BJ (cell line): ENCODE data around the gene FARP1. TPM values are rescaled to one million over a fixed set of nuclear protein-coding genes. Genes with fewer than 3 reads are reported as not detected.

Experiments
- CTCF ChIA-PET: fragments of 350-600 bp; formaldehyde crosslinking; extraction: SDS; loops from one replicate; lab custom pipeline; 2021; ENCODE audit warnings: antibody characterized with exemption, inconsistent platforms; lab: Yijun Ruan, JAX
- POLR2A ChIA-PET: fragments of 300-600 bp; sonication (Branson Sonifier 250); formaldehyde crosslinking; extraction: SDS; loops from one replicate; lab custom pipeline; 2021; ENCODE audit warnings: antibody characterized with exemption; lab: Charles Lee
- DNase-seq: peaks from one replicate; pipeline ENCODE4 v3.0.0-alpha.2; 2011; ENCODE audit warnings: low read depth
- H3K27me3 ChIP-seq: 2 replicates; pipeline ENCODE4 v1.6.0; 2011; ENCODE audit warnings: low read length; ENCODE audit not compliant: control insufficient read depth, insufficient read depth
- H3K36me3 ChIP-seq: 2 replicates; pipeline ENCODE4 v1.5.1; 2011; ENCODE audit warnings: low read length; ENCODE audit not compliant: control insufficient read depth, insufficient read depth
- H3K4me3 ChIP-seq: 2 replicates; pipeline ENCODE4 v1.5.1; 2011; ENCODE audit warnings: low read depth, mild to moderate bottlenecking, control low read depth, low read length
- CTCF ChIP-seq: IDR thresholded peaks from 2 replicates; pipeline ENCODE4 v1.5.1; 2011; ENCODE audit warnings: low read depth, mild to moderate bottlenecking, control low read depth, inconsistent platforms, low read length, moderate library complexity; ENCODE audit not compliant: insufficient read depth
- polyA plus RNA-seq: library from polyadenylated mRNA; depleted of rRNA; stranded (reverse); fragments of >200 nt; gene quantifications from 2 replicates; pipeline ENCODE4 v1.2.3, GENCODE V29; 2011

Gene FARP1
- polyA plus RNA-seq, 1 experiment = 64.0 TPM

GRCh38 chr13:98385606-98386005, 242.7 kb downstream of the FARP1 start:
- no peak for TF ChIP-seq CTCF
- POLR2A ChIA-PET = interaction anchor here (0.7 kb wide), 1 partner anchor 99 kb away, joined by 13 read pairs; no protein-coding TSS in a partner anchor
- H3K36me3 ChIP-seq = peaks cover 24% of the 10 kb centered on the region
- CTCF ChIA-PET = interaction anchor here (1.4 to 1.7 kb wide), 2 partner anchors 14 to 352 kb away, joined by 4 to 5 read pairs; no protein-coding TSS in a partner anchor
- H3K27me3 ChIP-seq = no peaks in the 10 kb centered on the region
- DNase-seq = no peak
- no peak overlapping the region for H3K4me3 ChIP-seq

- Histone ChIP-seq H3K36me3 (peaks cover 25% of the 10 kb centered on the region), H3K4me3 (no peak overlapping the region), H3K27me3 (no peaks in the 10 kb centered on the region)
- ChIA-PET CTCF (no interaction called here), POLR2A (no interaction called here)
- TF ChIP-seq CTCF = no peak
- no peak for DNase-seq
Measured at GRCh38 chr13:98386637-98387036, 243.7 kb downstream of the FARP1 start.

DNA sequence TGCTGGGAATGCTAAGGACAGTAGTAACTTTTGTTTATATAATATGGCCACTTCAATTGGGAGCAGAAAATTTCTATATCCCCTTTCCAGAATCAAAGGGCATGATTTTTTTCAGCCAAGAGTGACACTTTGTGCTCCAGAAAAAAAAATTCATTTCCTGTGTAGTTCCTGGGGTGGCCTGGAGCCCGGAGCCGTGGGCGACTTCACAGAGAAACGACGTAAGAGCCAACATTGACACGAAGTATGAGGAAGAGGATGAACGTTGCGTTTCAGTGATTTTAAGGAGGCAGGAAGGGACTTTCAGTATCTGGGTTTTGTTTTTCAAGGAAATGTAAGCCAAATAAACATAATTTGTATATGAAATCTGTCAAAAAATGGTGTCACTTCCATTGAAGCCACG, 246.4 kb downstream of the FARP1 start:
- no peaks in the 10 kb centered on the region for H3K27me3 ChIP-seq
- CTCF ChIA-PET = no interaction called here
- no peak for DNase-seq
- no peak for TF ChIP-seq CTCF
- H3K4me3 ChIP-seq = no peak overlapping the region
- POLR2A ChIA-PET = no interaction called here
- H3K36me3 ChIP-seq = peaks cover 33% of the 10 kb centered on the region

- ChIA-PET CTCF (no interaction called here), POLR2A (no interaction called here)
- H3K4me3 ChIP-seq = no peak overlapping the region
- TF ChIP-seq CTCF = no peak
- DNase-seq = no peak
- H3K27me3 ChIP-seq = no peaks in the 10 kb centered on the region
- peaks cover 39% of the 10 kb centered on the region for H3K36me3 ChIP-seq
Measured at GRCh38 chr13:98390086-98390715, 247.3 kb downstream of the FARP1 start.

DNA sequence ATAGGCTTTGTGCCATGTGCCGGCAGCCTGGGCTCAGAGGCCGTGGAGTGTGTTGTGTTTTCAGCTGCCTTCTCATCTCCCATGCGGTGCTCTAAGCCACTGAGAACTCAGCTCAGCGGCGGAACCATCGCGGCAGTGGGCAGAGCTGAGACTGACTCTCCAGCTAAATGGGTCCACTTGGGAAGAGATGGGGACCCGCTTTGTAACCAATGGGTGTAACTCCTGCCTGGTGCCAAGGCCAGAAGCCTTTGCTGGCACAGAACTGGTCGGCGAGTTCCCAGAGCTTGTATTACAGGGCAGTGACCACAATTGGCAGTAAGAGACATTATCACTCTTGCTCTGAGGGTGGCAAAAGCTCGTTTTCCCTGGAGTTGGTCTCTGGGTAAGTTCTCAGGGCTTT, 251.0 kb downstream of the FARP1 start:
- peaks cover 32% of the 10 kb centered on the region for H3K36me3 ChIP-seq
- TF ChIP-seq CTCF = no peak
- DNase-seq = no peak
- ChIA-PET CTCF (no interaction called here), POLR2A (no interaction called here)
- H3K4me3 ChIP-seq = no peak overlapping the region
- no peaks in the 10 kb centered on the region for H3K27me3 ChIP-seq
